Neural progenitor cell (in vitro differentiated cells): Measurements from ENCODE around the gene METTL14.

ENCODE experiments used
- CTCF ChIP-seq: fragments of 200-600 bp; sonication (generic); IDR thresholded peaks from 2 replicates; pipeline ENCODE4 v1.5.1; 2017; ENCODE audit warnings: antibody characterized with exemption, mild to moderate bottlenecking
- EZH2 ChIP-seq: fragments of 200-600 bp; sonication (generic); IDR thresholded peaks from 2 replicates; pipeline ENCODE4 v1.6.1; 2017; ENCODE audit warnings: antibody characterized with exemption, mild to moderate bottlenecking, moderate library complexity
- EZH2phosphoT487 ChIP-seq: fragments of 200-600 bp; sonication (generic); IDR thresholded peaks from 2 replicates; pipeline ENCODE4 v1.6.1; 2017; ENCODE audit warnings: antibody characterized with exemption

- TF ChIP-seq EZH2phosphoT487 (no peak), CTCF (no peak), EZH2 (no peak)
These were observed 27.7 kb downstream of the METTL14 start for GRCh38 chr4:118712872-118713271.
